ENCODE results near the gene CDC42BPA.
"Not testable (repeated sequence)": the region's sequence is repeated elsewhere in the genome, so short reads cannot be mapped to it uniquely, and the experiment has no call there.

CDC42BPA gene

GRCh38 chr1:227190321-227190720, 128.0 kb downstream of the CDC42BPA start:
- no peak for DNase-seq

GRCh38 chr1:227185291-227185690, 133.0 kb downstream of the CDC42BPA start:
- DNase-seq, result no peak

GRCh38 chr1:227182012-227182411, 136.3 kb downstream of the CDC42BPA start:
- DNase-seq, result no peak

- DNase-seq, result no peak
These were observed 142.7 kb downstream of the CDC42BPA start for GRCh38 chr1:227175611-227176010.

- DNase-seq, result no peak
These were observed 144.1 kb downstream of the CDC42BPA start for GRCh38 chr1:227174164-227174563.

- no peak for DNase-seq
These were observed 147.7 kb downstream of the CDC42BPA start for GRCh38 chr1:227170361-227171166.

GRCh38 chr1:227169343-227169742, 148.9 kb downstream of the CDC42BPA start:
- DNase-seq, result no peak

GRCh38 chr1:227167276-227168101, 150.8 kb downstream of the CDC42BPA start:
- no peak for DNase-seq

- DNase-seq, result no peak
These were observed 151.7 kb downstream of the CDC42BPA start for GRCh38 chr1:227166559-227166958.

- no peak for DNase-seq
These were observed 156.8 kb downstream of the CDC42BPA start for GRCh38 chr1:227161470-227161869.

- no peak for DNase-seq
These were observed 161.8 kb downstream of the CDC42BPA start for GRCh38 chr1:227156520-227156919.

GRCh38 chr1:227155688-227156087, 162.6 kb downstream of the CDC42BPA start:
- no peak for DNase-seq

GRCh38 chr1:227155004-227155403, 163.3 kb downstream of the CDC42BPA start:
- no peak for DNase-seq

- DNase-seq, result no peak
These were observed 165.8 kb downstream of the CDC42BPA start for GRCh38 chr1:227152525-227152924.

- DNase-seq, result no peak
These were observed 177.9 kb downstream of the CDC42BPA start for GRCh38 chr1:227140376-227140775.

- no peak for DNase-seq
These were observed 182.0 kb downstream of the CDC42BPA start for GRCh38 chr1:227136210-227136820.

- no peak for DNase-seq
These were observed 183.5 kb downstream of the CDC42BPA start for GRCh38 chr1:227134686-227135314.

- not testable (repeated sequence) for DNase-seq
These were observed 185.6 kb downstream of the CDC42BPA start for GRCh38 chr1:227132695-227133094.

GRCh38 chr1:227131193-227131592, 187.1 kb downstream of the CDC42BPA start:
- no peak for DNase-seq

GRCh38 chr1:227127891-227128290, 190.4 kb downstream of the CDC42BPA start:
- no peak for DNase-seq

GRCh38 chr1:227125929-227126545, 192.3 kb downstream of the CDC42BPA start:
- DNase-seq, result no peak

GRCh38 chr1:227124473-227124872, 193.8 kb downstream of the CDC42BPA start:
- DNase-seq, result no peak

- DNase-seq, result no peak
These were observed 197.5 kb downstream of the CDC42BPA start for GRCh38 chr1:227120826-227121225.
